Tibial nerve (tissue), 4 donors: ENCODE measurements around the gene F10. TPM values are rescaled to one million over a fixed set of nuclear protein-coding genes. Genes with fewer than 3 reads are reported as not detected.

ENCODE experiments used
- DNase-seq, 2 donors: peaks; one replicate each; pipeline ENCODE4 v3.0.0-alpha.2; 2019; ENCODE audit warnings: low spot score in 2 of 2
- H3K27ac ChIP-seq, 4 donors: fragments of 200-600 bp; sonication (generic) in 3 of 4; one replicate each; pipeline ENCODE4 v1.5.1; 2017 to 2019; ENCODE audit warnings: mild to moderate bottlenecking in 1 of 4
- H3K27me3 ChIP-seq, 2 donors: fragments of 200-600 bp; sonication (generic) in 1 of 2; one replicate each; pipeline versions ENCODE4 v1.5.1 to v1.6.0; 2017 to 2019
- H3K36me3 ChIP-seq, 3 donors: fragments of 200-600 bp; sonication (generic); one replicate each; pipeline ENCODE4 v1.5.1; 2018 to 2019
- H3K4me1 ChIP-seq, 4 donors: fragments of 200-600 bp; sonication (generic) in 3 of 4; one replicate each; pipeline ENCODE4 v1.5.1; 2017 to 2019
- H3K4me3 ChIP-seq, 4 donors: fragments of 200-600 bp; sonication (generic) in 3 of 4; one replicate each; pipeline ENCODE4 v1.5.1; 2017 to 2019; ENCODE audit warnings: mild to moderate bottlenecking in 1 of 4, moderate library complexity in 1 of 4
- H3K9me3 ChIP-seq, 4 donors: fragments of 200-600 bp; sonication (generic) in 3 of 4; one replicate each; pipeline ENCODE4 v1.5.1; 2017 to 2019
- EP300 ChIP-seq, 2 donors: sonication (generic); formaldehyde crosslinking; IDR thresholded peaks; one replicate each; pipeline ENCODE4 v1.6.1; 2017; ENCODE audit warnings: antibody characterized with exemption in 2 of 2, mild to moderate bottlenecking in 1 of 2
- POLR2A ChIP-seq, 2 donors: fragments of 450-650 bp; IDR thresholded peaks; one replicate each; pipeline ENCODE4 v1.6.1; 2017; ENCODE audit warnings: antibody characterized with exemption in 2 of 2, mild to moderate bottlenecking in 2 of 2, moderate library complexity in 2 of 2
- WGBS, 2 donors: methylation state at CpG; one replicate each; pipeline ENCODE4 v1.1.5; 2018; 5-methylcytosine and 5-hydroxymethylcytosine counted together
- total RNA-seq, 4 donors: library from RNA; depleted of rRNA; stranded (reverse); fragments of >200 nt; gene quantifications; one replicate each; pipeline ENCODE4 v1.1.0, GENCODE V29; 2016
- TF ChIP-seq, protein P1 (sequence below), 5 experiments: fragments of 200-600 bp in 3 of 5; fragments of 450-650 bp in 2 of 5; sonication (generic) in 3 of 5; IDR thresholded peaks; one replicate each; pipeline ENCODE4 v1.5.1; 2016 to 2019; ENCODE audit warnings: antibody characterized with exemption in 5 of 5, mild to moderate bottlenecking in 3 of 5, moderate library complexity in 2 of 5

Gene F10
- total RNA-seq, 4 donors from 2014 or later: 12.0 to 44.3 (median 17.3) TPM

DNA sequence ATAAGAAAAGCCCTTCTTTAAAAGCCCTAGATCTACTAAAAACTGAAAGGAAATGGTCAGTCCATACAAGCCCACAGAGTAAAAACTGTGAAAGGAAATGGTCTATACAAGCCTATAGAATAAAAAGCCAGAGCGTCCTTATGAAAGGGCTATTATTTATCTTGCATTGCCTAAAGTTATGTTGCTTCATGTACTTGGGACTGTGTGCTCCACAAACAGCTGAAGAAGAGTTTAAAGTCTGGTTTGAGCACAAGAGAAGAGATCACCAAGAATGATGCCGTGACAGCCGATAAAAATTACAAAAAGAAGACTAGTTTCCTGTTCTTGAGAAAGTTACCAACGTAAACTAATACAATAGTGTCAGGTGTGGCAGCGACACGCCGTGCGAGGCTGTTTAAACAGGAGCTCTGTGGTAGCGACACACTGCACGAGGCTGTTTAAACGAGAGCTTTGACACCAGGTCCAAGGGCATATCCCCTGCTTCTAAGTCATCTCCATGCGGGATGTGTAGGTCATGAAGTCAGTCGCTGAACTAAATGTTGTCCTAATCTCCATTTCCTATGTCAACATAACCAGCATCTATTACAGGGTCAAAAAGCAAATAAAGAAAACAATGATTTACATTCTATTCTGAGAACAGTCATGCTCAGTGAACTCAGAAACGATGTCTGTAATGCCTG lies 61.0 kb downstream of the F10 start:
- Histone ChIP-seq H3K9me3 (no peaks in the 10 kb centered on the region), H3K4me1 (peaks cover 0 to 3% (median 0%) of the 10 kb centered on the region in 4 donors), H3K27me3 (no peaks in the 10 kb centered on the region), H3K4me3 (no peak overlapping the region), H3K36me3 (peaks cover 0 to 88% (median 7%) of the 10 kb centered on the region in 3 donors), H3K27ac (no peak overlapping the region)
- no peak for DNase-seq
- TF ChIP-seq, protein P1, sequence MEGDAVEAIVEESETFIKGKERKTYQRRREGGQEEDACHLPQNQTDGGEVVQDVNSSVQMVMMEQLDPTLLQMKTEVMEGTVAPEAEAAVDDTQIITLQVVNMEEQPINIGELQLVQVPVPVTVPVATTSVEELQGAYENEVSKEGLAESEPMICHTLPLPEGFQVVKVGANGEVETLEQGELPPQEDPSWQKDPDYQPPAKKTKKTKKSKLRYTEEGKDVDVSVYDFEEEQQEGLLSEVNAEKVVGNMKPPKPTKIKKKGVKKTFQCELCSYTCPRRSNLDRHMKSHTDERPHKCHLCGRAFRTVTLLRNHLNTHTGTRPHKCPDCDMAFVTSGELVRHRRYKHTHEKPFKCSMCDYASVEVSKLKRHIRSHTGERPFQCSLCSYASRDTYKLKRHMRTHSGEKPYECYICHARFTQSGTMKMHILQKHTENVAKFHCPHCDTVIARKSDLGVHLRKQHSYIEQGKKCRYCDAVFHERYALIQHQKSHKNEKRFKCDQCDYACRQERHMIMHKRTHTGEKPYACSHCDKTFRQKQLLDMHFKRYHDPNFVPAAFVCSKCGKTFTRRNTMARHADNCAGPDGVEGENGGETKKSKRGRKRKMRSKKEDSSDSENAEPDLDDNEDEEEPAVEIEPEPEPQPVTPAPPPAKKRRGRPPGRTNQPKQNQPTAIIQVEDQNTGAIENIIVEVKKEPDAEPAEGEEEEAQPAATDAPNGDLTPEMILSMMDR (IDR thresholded peaks at IDR 0.05): no peak
- TF ChIP-seq EP300 (IDR thresholded peaks at IDR 0.05) (no peak), POLR2A (IDR thresholded peaks at IDR 0.05) (no peak)
- WGBS, 2 donors: 58 to 70% methylated on average over 14 of the region's 14 CpGs

DNA sequence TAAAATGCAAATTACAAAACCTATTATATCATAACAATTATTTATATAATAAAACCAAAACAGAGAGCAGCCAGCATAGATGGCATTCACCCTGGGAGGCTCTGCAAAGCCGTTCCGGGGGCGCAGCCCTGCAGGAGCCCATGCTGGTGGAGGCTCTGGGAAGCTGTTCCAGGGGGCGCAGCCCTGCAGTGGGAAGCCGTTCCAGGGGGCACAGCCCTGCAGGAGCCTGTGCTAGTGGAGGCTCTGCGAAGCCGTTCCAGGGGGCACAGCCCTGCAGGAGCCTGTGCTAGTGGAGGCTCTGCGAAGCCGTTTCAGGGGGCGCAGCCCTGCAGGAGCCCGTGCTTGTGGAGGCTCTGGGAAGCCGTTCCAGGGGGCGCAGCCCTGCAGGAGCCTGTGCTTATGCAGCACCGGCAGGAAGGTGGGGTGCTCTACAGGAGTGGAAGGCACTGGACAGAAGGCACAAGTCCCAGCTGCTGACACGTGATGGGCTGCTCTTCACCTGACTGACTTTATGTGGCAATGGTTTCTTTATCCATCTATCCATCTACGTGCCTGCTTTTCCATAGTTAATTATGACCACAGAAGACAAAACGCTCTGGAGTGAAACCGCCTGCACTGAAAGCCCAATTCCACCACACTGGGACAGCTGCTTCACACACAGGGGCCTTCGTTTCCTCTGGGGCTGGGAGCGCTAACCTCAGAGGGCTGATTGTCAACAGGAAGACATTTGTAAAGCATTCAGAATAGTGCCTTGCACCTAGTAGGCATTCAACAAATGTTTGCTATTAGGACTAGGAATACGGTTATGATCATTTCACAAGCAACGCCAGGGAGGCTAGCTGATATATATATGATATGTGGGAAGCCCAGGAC lies 62.2 kb downstream of the F10 start:
- Histone ChIP-seq H3K27me3 (no peaks in the 10 kb centered on the region), H3K4me1 (peaks cover 0 to 3% (median 0%) of the 10 kb centered on the region in 4 donors), H3K4me3 (no peak overlapping the region), H3K9me3 (no peaks in the 10 kb centered on the region), H3K27ac (no peak overlapping the region), H3K36me3 (peaks cover 0 to 87% (median under 1%) of the 10 kb centered on the region in 3 donors)
- WGBS, 2 donors: 81 to 90% methylated on average over 22 of the region's 22 CpGs
- TF ChIP-seq, protein P1 (IDR thresholded peaks at IDR 0.05): no peak
- TF ChIP-seq EP300 (IDR thresholded peaks at IDR 0.05) (no peak), POLR2A (IDR thresholded peaks at IDR 0.05) (no peak)
- no peak for DNase-seq

DNA sequence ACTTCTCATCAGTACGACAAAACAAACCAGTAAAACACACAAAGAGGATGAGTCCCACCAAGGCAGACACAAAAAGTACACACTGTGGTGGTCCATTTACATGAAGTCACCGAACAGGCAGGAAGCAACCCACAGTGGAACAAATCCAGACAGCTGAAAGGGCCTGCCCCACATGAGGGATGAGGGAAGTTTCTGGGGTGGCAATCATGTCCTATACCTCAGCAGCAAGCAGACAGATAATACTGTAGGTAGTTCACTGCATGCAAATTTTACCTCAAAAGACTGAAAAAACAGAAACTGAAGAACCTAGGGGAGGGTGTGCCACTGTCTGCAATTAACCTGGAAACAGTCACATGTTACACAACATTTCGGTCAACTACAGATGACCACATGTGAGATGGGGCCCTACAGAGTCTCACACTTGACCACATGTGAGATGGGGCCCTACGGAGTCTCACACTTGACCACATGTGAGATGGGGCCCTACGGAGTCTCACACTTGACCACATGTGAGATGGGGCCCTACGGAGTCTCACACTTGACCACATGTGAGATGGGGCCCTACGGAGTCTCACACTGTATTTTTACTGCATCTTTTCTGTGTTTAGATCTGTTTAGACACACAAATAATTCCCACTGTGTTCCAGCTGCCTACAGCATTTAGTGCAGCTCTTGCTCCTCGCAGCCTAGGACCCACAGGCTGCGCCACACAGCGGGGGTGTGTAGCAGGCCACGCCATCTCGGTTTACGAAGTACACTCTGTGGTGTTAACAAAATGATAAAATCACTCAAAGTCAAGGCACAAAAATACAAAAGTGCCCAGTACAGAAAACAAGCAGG lies 63.7 kb downstream of the F10 start:
- Histone ChIP-seq H3K9me3 (no peaks in the 10 kb centered on the region), H3K27ac (peak overlapping the region in 1 of 4 donors; percentile 70), H3K36me3 (peaks cover 0 to 87% (median 0%) of the 10 kb centered on the region in 3 donors), H3K4me1 (peaks cover 0 to 3% (median 0%) of the 10 kb centered on the region in 4 donors), H3K27me3 (no peaks in the 10 kb centered on the region), H3K4me3 (no peak overlapping the region)
- TF ChIP-seq POLR2A (IDR thresholded peaks at IDR 0.05) (no peak), EP300 (IDR thresholded peaks at IDR 0.05) (no peak)
- TF ChIP-seq, protein P1 (IDR thresholded peaks at IDR 0.05): no peak
- WGBS, 2 donors: 76 to 81% methylated on average over 13 of the region's 13 CpGs
- no peak for DNase-seq

DNA sequence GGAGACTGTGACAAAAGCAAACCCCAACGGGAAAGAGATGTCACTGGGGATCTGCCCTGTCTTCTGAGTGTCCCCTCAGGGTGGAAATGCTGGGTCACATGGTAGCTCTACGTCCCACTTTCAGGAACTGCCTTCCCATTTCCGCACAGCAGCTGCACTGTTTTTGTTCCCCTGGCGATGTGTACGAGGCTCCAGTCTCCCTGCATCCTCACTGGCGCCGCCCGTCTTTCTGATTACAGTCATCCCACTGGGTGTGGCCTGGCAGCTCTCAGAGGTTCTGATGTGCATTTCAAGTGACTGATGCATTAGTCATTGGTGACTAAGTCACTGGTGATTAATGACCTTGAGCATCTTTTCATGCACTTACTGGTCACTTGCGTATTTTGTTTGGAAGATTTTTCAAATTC lies 64.7 kb downstream of the F10 start:
- peak; percentile 62 to 72 for DNase-seq
- Histone ChIP-seq H3K4me1 (peaks cover 0 to 3% (median 0%) of the 10 kb centered on the region in 4 donors), H3K36me3 (peaks cover 0 to 88% (median 0%) of the 10 kb centered on the region in 3 donors), H3K27ac (peak overlapping the region in 2 of 4 donors; percentile 49 to 70), H3K9me3 (no peaks in the 10 kb centered on the region), H3K27me3 (no peaks in the 10 kb centered on the region), H3K4me3 (no peak overlapping the region)
- whole genome bisulfite sequencing, 2 donors: 45 to 57% methylated on average over 9 of the region's 9 CpGs
- peak in 1 of 2 donors; percentile 59 for TF ChIP-seq EP300 (IDR thresholded peaks at IDR 0.05)
- no peak for TF ChIP-seq POLR2A (IDR thresholded peaks at IDR 0.05)
